Coronary artery (tissue), 2 donors: ENCODE results near the gene SRGAP2C.
"Not testable (repeated sequence)": the region's sequence is repeated elsewhere in the genome, so short reads cannot be mapped to it uniquely, and the experiment has no call there.

Experiments
- DNase-seq: peaks from one replicate; pipeline ENCODE4 v3.0.0-alpha.2; 2017; ENCODE audit warnings: low spot score
- H3K27ac ChIP-seq, 2 donors: fragments of 200-600 bp; sonication (generic); one replicate each; pipeline ENCODE4 v1.5.1; 2016 to 2019
- H3K4me3 ChIP-seq: fragments of 200-600 bp; sonication (generic); 2 replicates; pipeline ENCODE4 v1.5.1; 2016; ENCODE audit warnings: mild to moderate bottlenecking, moderate library complexity

The SRGAP2C gene

GRCh38 chr1:121356819-121357218, 172.0 kb downstream of the SRGAP2C start:
- not testable (repeated sequence) for DNase-seq, H3K27ac ChIP-seq, H3K4me3 ChIP-seq

- not testable (repeated sequence) for DNase-seq, H3K4me3 ChIP-seq, H3K27ac ChIP-seq
Observed at GRCh38 chr1:121360531-121360930, 175.8 kb downstream of the SRGAP2C start.

- H3K4me3 ChIP-seq, DNase-seq: not testable (repeated sequence)
- H3K27ac ChIP-seq: peak overlapping the region in 1 of 2 donors; percentile 41
Observed at GRCh38 chr1:121361451-121362233, 176.9 kb downstream of the SRGAP2C start.

GRCh38 chr1:121362234-121362883, 177.6 kb downstream of the SRGAP2C start:
- H3K4me3 ChIP-seq, DNase-seq: not testable (repeated sequence)
- peak overlapping the region in 1 of 2 donors; percentile 32 for H3K27ac ChIP-seq

GRCh38 chr1:121365316-121365715, 180.5 kb downstream of the SRGAP2C start:
- not testable (repeated sequence) for H3K4me3 ChIP-seq, H3K27ac ChIP-seq, DNase-seq

GRCh38 chr1:121365723-121366122, 180.9 kb downstream of the SRGAP2C start:
- not testable (repeated sequence) for H3K4me3 ChIP-seq, H3K27ac ChIP-seq, DNase-seq

GRCh38 chr1:121366171-121366570, 181.4 kb downstream of the SRGAP2C start:
- not testable (repeated sequence) for H3K27ac ChIP-seq, H3K4me3 ChIP-seq, DNase-seq

GRCh38 chr1:121368910-121369309, 184.1 kb downstream of the SRGAP2C start:
- H3K27ac ChIP-seq, DNase-seq, H3K4me3 ChIP-seq: not testable (repeated sequence)

GRCh38 chr1:121369959-121370358, 185.2 kb downstream of the SRGAP2C start:
- not testable (repeated sequence) for H3K4me3 ChIP-seq, DNase-seq, H3K27ac ChIP-seq

GRCh38 chr1:121374851-121375367, 190.1 kb downstream of the SRGAP2C start:
- H3K4me3 ChIP-seq, DNase-seq, H3K27ac ChIP-seq: not testable (repeated sequence)

GRCh38 chr1:121376986-121377385, 192.2 kb downstream of the SRGAP2C start:
- DNase-seq, H3K4me3 ChIP-seq: not testable (repeated sequence)

GRCh38 chr1:121378757-121379156, 194.0 kb downstream of the SRGAP2C start:
- not testable (repeated sequence) for H3K27ac ChIP-seq, DNase-seq, H3K4me3 ChIP-seq

More at GRCh38 chr1:121376986-121377385, 192.2 kb downstream of the SRGAP2C start:
- H3K27ac ChIP-seq: not testable (repeated sequence)

- not testable (repeated sequence) for H3K4me3 ChIP-seq, DNase-seq
- H3K27ac ChIP-seq: peak overlapping the region; percentile 42 to 84
Observed at GRCh38 chr1:121384754-121385153, 200.0 kb downstream of the SRGAP2C start.

- DNase-seq, H3K4me3 ChIP-seq: not testable (repeated sequence)
- peak overlapping the region in 1 of 2 donors; percentile 84 for H3K27ac ChIP-seq
Observed at GRCh38 chr1:121385162-121385561, 200.4 kb downstream of the SRGAP2C start.

- DNase-seq, H3K4me3 ChIP-seq: not testable (repeated sequence)
- peak overlapping the region in 1 of 2 donors; percentile 76 for H3K27ac ChIP-seq
Observed at GRCh38 chr1:121385563-121386288, 201.0 kb downstream of the SRGAP2C start.

- DNase-seq, H3K4me3 ChIP-seq, H3K27ac ChIP-seq: not testable (repeated sequence)
Observed at GRCh38 chr1:121386319-121386948, 201.7 kb downstream of the SRGAP2C start.

GRCh38 chr1:121389895-121390560, 205.3 kb downstream of the SRGAP2C start:
- not testable (repeated sequence) for H3K27ac ChIP-seq, H3K4me3 ChIP-seq

GRCh38 chr1:121392130-121392529, 207.4 kb downstream of the SRGAP2C start:
- not testable (repeated sequence) for H3K4me3 ChIP-seq, DNase-seq

More at GRCh38 chr1:121389895-121390560, 205.3 kb downstream of the SRGAP2C start:
- not testable (repeated sequence) for DNase-seq

More at GRCh38 chr1:121392130-121392529, 207.4 kb downstream of the SRGAP2C start:
- H3K27ac ChIP-seq: not testable (repeated sequence)
